Testis (tissue), 3 donors: ENCODE results near the gene PCDHGA2. TPM values are rescaled to one million over a fixed set of nuclear protein-coding genes. Genes with fewer than 3 reads are reported as not detected.
"Not testable (repeated sequence)": the region's sequence is repeated elsewhere in the genome, so short reads cannot be mapped to it uniquely, and the experiment has no call there.

Source experiments
- DNase-seq: peaks from one replicate; pipeline ENCODE4 v3.0.0-alpha.2; 2019
- H3K27ac ChIP-seq, 2 donors: fragments of 200-600 bp; sonication (generic); one replicate each; pipeline ENCODE4 v1.5.1; 2019
- H3K27me3 ChIP-seq: fragments of 200-600 bp; sonication (generic); one replicate; pipeline ENCODE4 v1.5.1; 2019
- H3K36me3 ChIP-seq: fragments of 200-600 bp; sonication (generic); one replicate; pipeline ENCODE4 v1.5.1; 2017; ENCODE audit warnings: low read depth; ENCODE audit errors: missing control alignments
- H3K4me1 ChIP-seq: fragments of 200-600 bp; sonication (generic); one replicate; pipeline ENCODE4 v1.5.1; 2019
- H3K4me3 ChIP-seq, 2 donors: fragments of 200-600 bp; sonication (generic); one replicate each; pipeline ENCODE4 v1.5.1; 2017 to 2019
- H3K9me3 ChIP-seq: fragments of 200-600 bp; sonication (generic); one replicate; pipeline ENCODE4 v1.5.1; 2017
- CTCF ChIP-seq, 3 experiments: fragments of 450-650 bp in 2 of 3; fragments of 200-600 bp in 1 of 3; sonication (generic) in 1 of 3; IDR thresholded peaks; one replicate each; pipeline ENCODE4 v1.5.1; 2016 to 2019; ENCODE audit warnings: antibody characterized with exemption in 3 of 3, mild to moderate bottlenecking in 2 of 3, moderate library complexity in 1 of 3
- POLR2A ChIP-seq: fragments of 450-650 bp; IDR thresholded peaks from one replicate; pipeline ENCODE4 v1.6.1; 2017; ENCODE audit warnings: antibody characterized with exemption, mild to moderate bottlenecking, moderate library complexity
- WGBS, 2 donors: methylation state at CpG; one replicate each; pipeline ENCODE4 v1.1.5; 2018; 5-methylcytosine and 5-hydroxymethylcytosine counted together
- intact Hi-C: fragments of 100-400 bp; cut with DNase I; formaldehyde crosslinking; loops from one replicate; pipeline ENCODE4 v1.15.1; 2023; ENCODE audit warnings: low total_unique reads
- polyA plus RNA-seq: library from polyadenylated mRNA; stranded (reverse); fragments of 350-450 nt; fragmentation: Illumina TruSeq; extraction: RNeasy Lipid Tissue Mini Kit (QIAGEN cat#74804); gene quantifications from one replicate; pipeline ENCODE4 v1.2.3, GENCODE V29; 2014; ENCODE audit warnings: low read depth, low replicate concordance; ENCODE audit not compliant: insufficient read depth
- total RNA-seq, 2 donors: library from RNA; depleted of rRNA; stranded (reverse); fragments of >200 nt; gene quantifications; one replicate each; pipeline ENCODE4 v1.2.3, GENCODE V29; 2016

Gene PCDHGA2
- total and polyA plus RNA-seq, 3 donors from 2014 or later: 5.6 to 31.0 (median 19.4) TPM

GRCh38 chr5:141326088-141326854 lies 12.3 kb upstream of the PCDHGA2 start:
- Histone ChIP-seq H3K9me3 (no peaks in the 10 kb centered on the region), H3K4me1 (no peaks in the 10 kb centered on the region), H3K27ac (peak overlapping the region; percentile 72 to 73), H3K27me3 (no peaks in the 10 kb centered on the region), H3K36me3 (no peaks in the 10 kb centered on the region), H3K4me3 (peak overlapping the region; percentile 38 to 52)
- peak; percentile 88 for DNase-seq
- intact Hi-C loops: no loop called here
- TF ChIP-seq POLR2A (no peak), CTCF (IDR thresholded peaks at IDR 0.05) (peak; percentile 39 to 45 (median 40))
- WGBS, 2 donors: 9 to 13% methylated on average over 27 of the region's 27 CpGs

- DNase-seq: no peak
- no peaks in the 10 kb centered on the region for H3K9me3 ChIP-seq
- intact Hi-C loops: no loop called here
- H3K36me3 ChIP-seq: no peaks in the 10 kb centered on the region
- 79 to 80% methylated on average over 1 to 8 of the region's 8 CpGs for WGBS, 2 donors
- no peaks in the 10 kb centered on the region for H3K4me1 ChIP-seq
- no peak overlapping the region for H3K4me3 ChIP-seq
- H3K27me3 ChIP-seq: no peaks in the 10 kb centered on the region
- TF ChIP-seq CTCF (IDR thresholded peaks at IDR 0.05) (no peak), POLR2A (no peak)
- H3K27ac ChIP-seq: no peak overlapping the region
Measured at GRCh38 chr5:141328231-141328630, 10.3 kb upstream of the PCDHGA2 start.

GRCh38 chr5:141330299-141331080 lies 8.1 kb upstream of the PCDHGA2 start, which contains the start of gene PCDHGA1:
Gene PCDHGA1, plus strand, starts transcription at chr5:141330514.
- Histone ChIP-seq H3K27me3 (no peaks in the 10 kb centered on the region), H3K4me3 (no peak within 1 kb of the TSS), H3K36me3 (no peaks in the 10 kb centered on the region), H3K9me3 (no peaks in the 10 kb centered on the region), H3K27ac (no peak within 1 kb of the TSS), H3K4me1 (no peaks in the 10 kb centered on the region)
- DNase-seq: peak; percentile 79
- TF ChIP-seq CTCF (IDR thresholded peaks at IDR 0.05): peak in 2 of 3 experiments; percentile 8 to 23
- no peak for TF ChIP-seq POLR2A
- intact Hi-C loops: no loop called here
- 15 to 26% methylated on average over 21 of the region's 21 CpGs for WGBS, 2 donors

GRCh38 chr5:141332571-141332970 lies 6.0 kb upstream of the PCDHGA2 start:
- intact Hi-C loops, H3K9me3 ChIP-seq: not testable (repeated sequence)

GRCh38 chr5:141340781-141341354 lies 2.3 kb downstream of the PCDHGA2 start:
- H3K9me3 ChIP-seq, H3K4me1 ChIP-seq, H3K4me3 ChIP-seq, H3K36me3 ChIP-seq, DNase-seq, H3K27ac ChIP-seq, H3K27me3 ChIP-seq, intact Hi-C loops: not testable (repeated sequence)
- WGBS, 2 donors: 38 to 43% methylated on average over 11 to 27 of the region's 45 CpGs

More at GRCh38 chr5:141332571-141332970, 6.0 kb upstream of the PCDHGA2 start:
- not testable (repeated sequence) for DNase-seq, H3K27ac ChIP-seq, H3K36me3 ChIP-seq, H3K4me1 ChIP-seq, H3K27me3 ChIP-seq, H3K4me3 ChIP-seq
- 11 to 30% methylated on average over 2 to 27 of the region's 39 CpGs for WGBS, 2 donors
